Ishikawa (cell line): Measurements from ENCODE around the gene HDAC9.

Source experiments
- CREB1 ChIP-seq: IDR thresholded peaks from 2 replicates; pipeline ENCODE4 v1.6.1; 2012; ENCODE audit warnings: low read depth
- EP300 ChIP-seq: IDR thresholded peaks from 2 replicates; pipeline ENCODE4 v1.6.1; 2012; ENCODE audit warnings: borderline replicate concordance
- NFIC ChIP-seq: IDR thresholded peaks from 2 replicates; pipeline ENCODE4 v1.6.1; 2012
- RAD21 ChIP-seq: IDR thresholded peaks from 2 replicates; pipeline ENCODE4 v1.6.1; 2012; ENCODE audit warnings: low read depth
- TAF1 ChIP-seq: IDR thresholded peaks from 2 replicates; pipeline ENCODE4 v1.6.1; 2012; ENCODE audit warnings: low read depth, mild to moderate bottlenecking
- TEAD4 ChIP-seq: IDR thresholded peaks from 2 replicates; pipeline ENCODE4 v1.6.1; 2012
- YY1 ChIP-seq: IDR thresholded peaks from 2 replicates; pipeline ENCODE4 v1.6.1; 2012; ENCODE audit warnings: low read depth
- TF ChIP-seq, protein P1 (sequence below): IDR thresholded peaks from 2 replicates; pipeline ENCODE4 v1.6.1; 2012; ENCODE audit warnings: low read depth, mild to moderate bottlenecking
- TF ChIP-seq, protein P2 (sequence below): IDR thresholded peaks from 2 replicates; pipeline ENCODE4 v1.6.1; 2012
- TF ChIP-seq, protein P3 (sequence below): IDR thresholded peaks from 2 replicates; pipeline ENCODE4 v1.6.1; 2012

DNA sequence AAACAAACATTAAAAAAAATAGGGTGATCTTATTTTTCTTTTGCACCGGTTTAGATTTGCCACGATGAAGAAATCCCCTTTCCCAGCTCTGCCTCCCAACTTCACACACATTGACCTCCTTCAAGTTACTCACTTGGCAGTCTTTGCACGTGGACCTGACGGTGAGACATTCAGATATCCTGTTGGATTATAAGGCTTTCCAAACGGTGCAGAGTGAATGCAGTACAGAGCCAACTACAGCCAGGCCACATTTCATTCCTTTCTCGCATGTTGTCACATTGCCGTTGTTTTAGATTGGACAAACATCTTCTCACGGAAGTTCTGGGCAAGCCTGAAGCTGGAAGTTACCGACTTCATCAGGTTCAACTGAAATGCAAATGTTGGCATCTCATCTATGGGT is 159.2 kb downstream of the HDAC9 start:
- TF ChIP-seq, protein P1, sequence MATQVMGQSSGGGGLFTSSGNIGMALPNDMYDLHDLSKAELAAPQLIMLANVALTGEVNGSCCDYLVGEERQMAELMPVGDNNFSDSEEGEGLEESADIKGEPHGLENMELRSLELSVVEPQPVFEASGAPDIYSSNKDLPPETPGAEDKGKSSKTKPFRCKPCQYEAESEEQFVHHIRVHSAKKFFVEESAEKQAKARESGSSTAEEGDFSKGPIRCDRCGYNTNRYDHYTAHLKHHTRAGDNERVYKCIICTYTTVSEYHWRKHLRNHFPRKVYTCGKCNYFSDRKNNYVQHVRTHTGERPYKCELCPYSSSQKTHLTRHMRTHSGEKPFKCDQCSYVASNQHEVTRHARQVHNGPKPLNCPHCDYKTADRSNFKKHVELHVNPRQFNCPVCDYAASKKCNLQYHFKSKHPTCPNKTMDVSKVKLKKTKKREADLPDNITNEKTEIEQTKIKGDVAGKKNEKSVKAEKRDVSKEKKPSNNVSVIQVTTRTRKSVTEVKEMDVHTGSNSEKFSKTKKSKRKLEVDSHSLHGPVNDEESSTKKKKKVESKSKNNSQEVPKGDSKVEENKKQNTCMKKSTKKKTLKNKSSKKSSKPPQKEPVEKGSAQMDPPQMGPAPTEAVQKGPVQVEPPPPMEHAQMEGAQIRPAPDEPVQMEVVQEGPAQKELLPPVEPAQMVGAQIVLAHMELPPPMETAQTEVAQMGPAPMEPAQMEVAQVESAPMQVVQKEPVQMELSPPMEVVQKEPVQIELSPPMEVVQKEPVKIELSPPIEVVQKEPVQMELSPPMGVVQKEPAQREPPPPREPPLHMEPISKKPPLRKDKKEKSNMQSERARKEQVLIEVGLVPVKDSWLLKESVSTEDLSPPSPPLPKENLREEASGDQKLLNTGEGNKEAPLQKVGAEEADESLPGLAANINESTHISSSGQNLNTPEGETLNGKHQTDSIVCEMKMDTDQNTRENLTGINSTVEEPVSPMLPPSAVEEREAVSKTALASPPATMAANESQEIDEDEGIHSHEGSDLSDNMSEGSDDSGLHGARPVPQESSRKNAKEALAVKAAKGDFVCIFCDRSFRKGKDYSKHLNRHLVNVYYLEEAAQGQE, result no peak
- no peak for TF ChIP-seq TAF1
- TF ChIP-seq, protein P2, sequence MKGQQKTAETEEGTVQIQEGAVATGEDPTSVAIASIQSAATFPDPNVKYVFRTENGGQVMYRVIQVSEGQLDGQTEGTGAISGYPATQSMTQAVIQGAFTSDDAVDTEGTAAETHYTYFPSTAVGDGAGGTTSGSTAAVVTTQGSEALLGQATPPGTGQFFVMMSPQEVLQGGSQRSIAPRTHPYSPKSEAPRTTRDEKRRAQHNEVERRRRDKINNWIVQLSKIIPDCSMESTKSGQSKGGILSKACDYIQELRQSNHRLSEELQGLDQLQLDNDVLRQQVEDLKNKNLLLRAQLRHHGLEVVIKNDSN, result no peak
- TF ChIP-seq, protein P3, sequence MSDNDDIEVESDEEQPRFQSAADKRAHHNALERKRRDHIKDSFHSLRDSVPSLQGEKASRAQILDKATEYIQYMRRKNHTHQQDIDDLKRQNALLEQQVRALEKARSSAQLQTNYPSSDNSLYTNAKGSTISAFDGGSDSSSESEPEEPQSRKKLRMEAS, result no peak
- TF ChIP-seq YY1, result no peak
- TF ChIP-seq EP300, result no peak
- TF ChIP-seq RAD21, result no peak
- TF ChIP-seq TEAD4, result no peak
- TF ChIP-seq CREB1, result no peak
- TF ChIP-seq NFIC, result no peak
